Measurements from ENCODE around the gene TYMS. TPM values are rescaled to one million over a fixed set of nuclear protein-coding genes. Genes with fewer than 3 reads are reported as not detected.

Gene TYMS
- total and polyA plus RNA-seq, 10 of the 15 experiments (the other 5 are each of a cell fraction or from before 2014, with no cell fraction given): 34.8 to 524 (median 219) TPM

- CTCF ChIA-PET: interaction anchor here (1.1 to 1.5 kb wide), 2 partner anchors 53 to 154 kb away, joined by 3 to 4 read pairs; no protein-coding TSS in a partner anchor
Measured at GRCh38 chr18:676736-677135, 19.3 kb downstream of the TYMS start.

More at GRCh38 chr18:676736-677135, 19.3 kb downstream of the TYMS start:
- Histone ChIP-seq H2AFZ (ENCODE audit: control insufficient read depth, low read depth, low read length) (no peak overlapping the region), H3K4me1 (ENCODE audit: control insufficient read depth, insufficient read depth, low read length) (no peaks in the 10 kb centered on the region), H3K9me3 (replicated peaks; ENCODE audit: control insufficient read depth, insufficient read depth, low read length) (no peaks in the 10 kb centered on the region), H3K4me2 (ENCODE audit: control insufficient read depth, insufficient read depth) (no peak overlapping the region), H3K4me3 (no peak overlapping the region), H3K79me2 (ENCODE audit: control insufficient read depth, insufficient read depth, low read length) (no peaks in the 10 kb centered on the region), H3K27me3 (replicated peaks in 1 of 2; ENCODE audit: control insufficient read depth in 2 of 2, insufficient read depth in 2 of 2, low read length in 1 of 2) (no peaks in the 10 kb centered on the region), H3K27ac (ENCODE audit: control insufficient read depth, insufficient read depth) (no peak overlapping the region), H3K9ac (ENCODE audit: control insufficient read depth, insufficient read depth, low read length) (no peak overlapping the region), H4K20me1 (ENCODE audit: control insufficient read depth, insufficient read depth) (no peaks in the 10 kb centered on the region), H3K36me3 (ENCODE audit: control insufficient read depth in 2 of 2, insufficient read depth in 2 of 2, low read length in 1 of 2) (peaks cover 2 to 25% of the 10 kb centered on the region in 2 experiments)
- in situ Hi-C loops (cut with MboI): no loop called here
- ChIA-PET SMC1A (ENCODE audit: uncharacterized antibody, unreplicated experiment) (interaction anchor here (0.9 to 1.5 kb wide), 3 partner anchors 51 to 154 kb away, joined by 3 to 4 read pairs (median 3); no protein-coding TSS in a partner anchor), RAD21 (ENCODE audit: unreplicated experiment) (no interaction called here), POLR2A (no interaction called here)
- no peak for FAIRE-seq
- WGBS (ENCODE audit: insufficient coverage, insufficient replicate concordance, low lambda C conversion rate, missing lambda C conversion rate): 85% methylated on average over 3 of the region's 3 CpGs
- no TSS peak for BruUV-seq (replicated peaks)
- TF ChIP-seq ZBTB40 (IDR thresholded peaks at IDR 0.05; ENCODE audit: borderline replicate concordance) (no peak), USF2 (IDR thresholded peaks at IDR 0.05; ENCODE audit: borderline replicate concordance, low read depth, low read length) (no peak), ATF7 (IDR thresholded peaks at IDR 0.05; ENCODE audit: low read depth) (no peak), SREBF2 (IDR thresholded peaks at IDR 0.05; ENCODE audit: low read length) (no peak), EED (IDR thresholded peaks at IDR 0.05; ENCODE audit: low read depth) (no peak), REST (IDR thresholded peaks at IDR 0.05; ENCODE audit: low read depth, low read length) (no peak), MYB (IDR thresholded peaks at IDR 0.05; ENCODE audit: borderline replicate concordance, low read depth, low read length) (no peak), BCL11A (IDR thresholded peaks at IDR 0.05; ENCODE audit: low read depth, low read length) (no peak), KAT2A (conservative IDR thresholded peaks at IDR 0.05; ENCODE audit: control insufficient read depth, low read depth, low read length) (no peak), ZZZ3 (IDR thresholded peaks at IDR 0.05; ENCODE audit: control insufficient read depth, insufficient read length, low read depth) (no peak), KLF5 (IDR thresholded peaks at IDR 0.05; ENCODE audit: partially characterized antibody) (no peak), TCF3 (IDR thresholded peaks at IDR 0.05; ENCODE audit: borderline replicate concordance, insufficient read depth, low read depth, low read length) (no peak), ETV6 (conservative IDR thresholded peaks at IDR 0.05 in 1 of 2, IDR thresholded peaks at IDR 0.05 in 1 of 2; ENCODE audit: borderline replicate concordance in 1 of 2, low read depth in 1 of 2) (no peak), POU2F2 (IDR thresholded peaks at IDR 0.05; ENCODE audit: borderline replicate concordance, low read depth, low read length) (no peak), NRF1 (conservative IDR thresholded peaks at IDR 0.05; ENCODE audit: low read depth, low read length) (no peak), FOS (IDR thresholded peaks at IDR 0.05; ENCODE audit: borderline replicate concordance, extremely low read depth, insufficient read length) (no peak)
- intact Hi-C loops (cut with micrococcal nuclease; ENCODE audit: unreplicated experiment): loop anchor here (5.0 kb wide), 1 partner anchor 54 kb away; no protein-coding TSS in a partner anchor
- ATAC-seq: no peak
- no peak for DNase-seq (ENCODE audit: low read depth, low spot score)

Data from GM12878 (cell line).